ENCODE measurements around the gene AGPAT1. TPM values are rescaled to one million over a fixed set of nuclear protein-coding genes. Genes with fewer than 3 reads are reported as not detected.

Gene AGPAT1
- total RNA-seq, 1 donor: 19.2 TPM

GRCh38 chr6:32153564-32154513 is 22.0 kb downstream of the AGPAT1 start, which contains the start of gene PPT2:
Gene PPT2, plus strand, starts transcription at chr6:32154141. Its CDS starts 454 bp downstream, at chr6:32154595.
- peaks cover 14% of the 10 kb centered on the region for H3K36me3 ChIP-seq (ENCODE audit: insufficient read depth, low read length)
- peak within 1 kb of the TSS; percentile 90 for H3K27ac ChIP-seq (ENCODE audit: low read depth, low read length)
- H3K27me3 ChIP-seq (ENCODE audit: insufficient read depth, low read length): peaks cover 7% of the 10 kb centered on the region
- peaks cover 6% of the 10 kb centered on the region for H4K20me1 ChIP-seq (ENCODE audit: insufficient read depth, low read length)
- peak within 1 kb of the TSS; percentile 97 for H3K4me3 ChIP-seq (ENCODE audit: insufficient read depth, low read length)
- DNase-seq (ENCODE audit: insufficient read length, low spot score, missing footprints): peak; percentile 95
- no peak for TF ChIP-seq CTCF (IDR thresholded peaks at IDR 0.05; ENCODE audit: extremely low read depth, low read depth, low read length)
- peaks cover 18% of the 10 kb centered on the region for H3K79me2 ChIP-seq (ENCODE audit: insufficient read depth, low read length)
- peaks cover 24% of the 10 kb centered on the region for H3K4me1 ChIP-seq (ENCODE audit: insufficient read depth, low read length)
- peak within 1 kb of the TSS; percentile 97 for H2AFZ ChIP-seq (ENCODE audit: low read length)
- peak within 1 kb of the TSS; percentile 91 for H3K4me2 ChIP-seq (ENCODE audit: insufficient read depth, low read length)
- no peaks in the 10 kb centered on the region for H3K9me3 ChIP-seq (ENCODE audit: low read depth, low read length)

- H3K9me3 ChIP-seq (ENCODE audit: low read depth, low read length): no peaks in the 10 kb centered on the region
- H3K4me3 ChIP-seq (ENCODE audit: insufficient read depth, low read length): peak overlapping the region; percentile 97
- peaks cover 6% of the 10 kb centered on the region for H4K20me1 ChIP-seq (ENCODE audit: insufficient read depth, low read length)
- peaks cover 5% of the 10 kb centered on the region for H3K36me3 ChIP-seq (ENCODE audit: insufficient read depth, low read length)
- H2AFZ ChIP-seq (ENCODE audit: low read length): peak overlapping the region; percentile 97
- peaks cover 24% of the 10 kb centered on the region for H3K4me1 ChIP-seq (ENCODE audit: insufficient read depth, low read length)
- H3K27ac ChIP-seq (ENCODE audit: low read depth, low read length): peak overlapping the region; percentile 90
- DNase-seq (ENCODE audit: insufficient read length, low spot score, missing footprints): peak; percentile 88
- H3K27me3 ChIP-seq (ENCODE audit: insufficient read depth, low read length): peaks cover 16% of the 10 kb centered on the region
- H3K4me2 ChIP-seq (ENCODE audit: insufficient read depth, low read length): peak overlapping the region; percentile 91
- peaks cover 18% of the 10 kb centered on the region for H3K79me2 ChIP-seq (ENCODE audit: insufficient read depth, low read length)
- no peak for TF ChIP-seq CTCF (IDR thresholded peaks at IDR 0.05; ENCODE audit: extremely low read depth, low read depth, low read length)
Observed at GRCh38 chr6:32152769-32153563, 22.9 kb downstream of the AGPAT1 start.

GRCh38 chr6:32151863-32152768 is 23.8 kb downstream of the AGPAT1 start, which contains the start of gene PRRT1:
Gene PRRT1, minus strand, starts transcription at chr6:32151939. Its CDS starts 112 bp downstream, at chr6:32151827.
- Histone ChIP-seq H3K27me3 (ENCODE audit: insufficient read depth, low read length) (peaks cover 24% of the 10 kb centered on the region), H3K27ac (ENCODE audit: low read depth, low read length) (peak within 1 kb of the TSS; percentile 90), H3K4me3 (ENCODE audit: insufficient read depth, low read length) (peak within 1 kb of the TSS; percentile 97), H3K4me1 (ENCODE audit: insufficient read depth, low read length) (peaks cover 24% of the 10 kb centered on the region), H3K9me3 (ENCODE audit: low read depth, low read length) (no peaks in the 10 kb centered on the region), H2AFZ (ENCODE audit: low read length) (peak within 1 kb of the TSS; percentile 97), H4K20me1 (ENCODE audit: insufficient read depth, low read length) (peaks cover 6% of the 10 kb centered on the region), H3K36me3 (ENCODE audit: insufficient read depth, low read length) (peaks cover 2% of the 10 kb centered on the region), H3K4me2 (ENCODE audit: insufficient read depth, low read length) (peak within 1 kb of the TSS; percentile 91), H3K79me2 (ENCODE audit: insufficient read depth, low read length) (peaks cover 18% of the 10 kb centered on the region)
- no peak for TF ChIP-seq CTCF (IDR thresholded peaks at IDR 0.05; ENCODE audit: extremely low read depth, low read depth, low read length)
- peak; percentile 86 for DNase-seq (ENCODE audit: insufficient read length, low spot score, missing footprints)

Data from osteoblast (primary cell).